Medulla oblongata (tissue), 1 donor: ENCODE results near the gene SFXN4.
A peak's percentile ranks its signal among the peaks of the same experiment; 100 is the strongest.

Experiments used
- DNase-seq: peaks from one replicate; pipeline ENCODE4 v3.0.0-alpha.2; 2015; ENCODE audit errors: extremely low spot score

SFXN4 gene, protein sequence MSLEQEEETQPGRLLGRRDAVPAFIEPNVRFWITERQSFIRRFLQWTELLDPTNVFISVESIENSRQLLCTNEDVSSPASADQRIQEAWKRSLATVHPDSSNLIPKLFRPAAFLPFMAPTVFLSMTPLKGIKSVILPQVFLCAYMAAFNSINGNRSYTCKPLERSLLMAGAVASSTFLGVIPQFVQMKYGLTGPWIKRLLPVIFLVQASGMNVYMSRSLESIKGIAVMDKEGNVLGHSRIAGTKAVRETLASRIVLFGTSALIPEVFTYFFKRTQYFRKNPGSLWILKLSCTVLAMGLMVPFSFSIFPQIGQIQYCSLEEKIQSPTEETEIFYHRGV

DNA sequence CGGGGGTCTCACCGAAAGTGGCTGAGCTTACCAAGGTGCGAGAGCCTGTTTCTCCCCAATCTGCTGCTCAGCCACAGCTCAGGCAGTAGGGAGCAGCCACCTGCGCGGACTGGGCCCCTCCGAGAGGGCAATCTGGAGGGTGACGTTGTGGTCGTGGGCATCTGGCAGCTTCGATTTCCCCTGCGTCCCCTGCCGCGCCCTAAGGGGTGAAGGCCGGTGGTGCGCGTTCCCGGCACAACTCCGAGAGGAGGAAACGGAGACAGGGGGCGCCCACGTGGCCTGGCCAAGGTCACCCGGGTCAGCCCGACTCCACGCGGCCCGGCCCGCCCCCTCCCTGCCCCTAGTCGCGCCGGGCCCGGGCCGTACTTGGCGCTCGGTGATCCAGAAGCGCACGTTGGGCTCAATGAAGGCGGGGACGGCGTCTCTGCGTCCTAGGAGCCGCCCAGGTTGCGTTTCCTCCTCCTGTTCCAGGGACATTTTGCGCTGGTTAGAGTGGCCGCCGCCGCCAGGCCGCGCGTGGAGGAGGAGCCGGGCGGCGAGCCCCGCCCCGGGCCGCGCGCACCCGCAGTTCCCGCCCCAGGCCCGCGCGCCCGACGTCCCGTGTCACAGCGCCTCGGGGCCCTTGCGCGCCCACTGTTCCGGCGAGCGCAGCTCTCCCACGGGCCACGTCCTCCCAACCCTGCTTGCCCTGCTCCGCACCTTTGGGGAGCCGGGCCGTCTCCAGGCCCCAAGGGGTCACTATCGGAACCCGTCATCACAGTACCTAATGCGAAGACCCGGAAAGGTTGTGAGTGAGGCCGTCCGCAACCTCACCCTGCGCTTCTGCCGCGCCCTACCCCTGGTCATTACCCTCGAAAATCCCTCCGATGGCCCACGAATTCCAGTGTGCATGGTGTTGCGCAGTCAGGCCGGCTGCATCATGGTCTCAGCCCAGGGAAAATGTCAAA is at the start of gene SFXN4:
Gene SFXN4, minus strand, starts transcription at position 544 of the 947 bp plus-strand sequence. Its CDS starts 67 bp downstream, at position 477.
- DNase-seq = peak; percentile 78

DNA sequence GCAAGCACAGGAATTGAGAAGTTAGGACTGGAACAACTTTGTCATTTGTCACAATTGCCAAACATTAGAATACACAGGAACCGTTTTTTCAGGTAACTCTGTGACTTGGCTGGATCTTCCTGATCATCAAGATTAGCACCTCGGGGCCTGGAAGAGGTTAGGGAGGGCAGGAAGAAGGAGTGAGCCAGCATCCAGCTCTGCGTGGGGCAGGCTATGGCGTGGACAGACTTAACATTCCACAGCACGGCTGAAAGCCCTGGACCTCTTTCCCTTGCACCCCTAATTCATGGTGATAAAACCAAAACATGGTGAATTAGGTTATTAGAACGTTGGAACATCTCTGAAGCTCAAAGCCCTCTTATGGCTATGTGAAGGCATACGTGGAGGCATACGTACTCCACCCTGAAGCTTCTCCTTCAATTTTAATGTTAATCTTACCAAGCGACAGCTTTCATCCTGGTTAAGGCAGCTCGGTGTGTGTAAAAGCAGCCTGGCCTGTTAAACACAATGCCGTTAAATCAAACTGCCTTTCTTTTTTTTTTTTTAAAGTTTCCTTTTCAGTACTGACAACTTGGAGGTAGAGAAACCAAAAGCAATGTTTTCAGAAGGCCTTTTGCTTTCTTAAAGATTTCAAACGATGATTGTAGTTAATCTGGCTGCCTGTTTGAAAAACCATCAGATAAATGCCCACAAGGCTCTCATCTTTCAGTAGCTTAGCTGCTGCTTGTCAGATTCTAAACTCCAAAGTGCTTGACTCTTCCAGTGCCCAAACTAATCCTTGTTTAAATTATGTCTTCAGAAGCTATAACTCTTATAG is 46.3 kb upstream of the SFXN4 start:
- no peak for DNase-seq

DNA sequence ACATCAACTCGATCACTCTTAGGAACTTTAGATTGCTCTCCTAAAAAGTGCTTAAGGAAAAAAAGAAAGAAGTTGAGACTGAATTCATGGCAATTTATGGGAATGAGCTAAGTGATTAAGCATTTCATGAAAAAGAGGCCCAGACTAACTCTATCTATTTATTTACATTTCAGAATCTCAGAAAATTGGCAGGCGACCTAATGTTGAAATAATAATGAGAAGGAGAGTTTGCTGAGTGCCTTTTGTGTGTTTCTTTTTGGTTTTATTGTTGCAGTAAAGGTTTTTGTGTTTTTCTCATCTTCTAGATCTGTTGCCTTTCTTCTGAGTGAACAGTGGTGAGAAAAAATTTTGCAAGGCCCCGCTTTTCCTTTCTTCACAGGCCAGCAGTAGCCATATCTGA is 45.7 kb upstream of the SFXN4 start:
- no peak for DNase-seq

DNA sequence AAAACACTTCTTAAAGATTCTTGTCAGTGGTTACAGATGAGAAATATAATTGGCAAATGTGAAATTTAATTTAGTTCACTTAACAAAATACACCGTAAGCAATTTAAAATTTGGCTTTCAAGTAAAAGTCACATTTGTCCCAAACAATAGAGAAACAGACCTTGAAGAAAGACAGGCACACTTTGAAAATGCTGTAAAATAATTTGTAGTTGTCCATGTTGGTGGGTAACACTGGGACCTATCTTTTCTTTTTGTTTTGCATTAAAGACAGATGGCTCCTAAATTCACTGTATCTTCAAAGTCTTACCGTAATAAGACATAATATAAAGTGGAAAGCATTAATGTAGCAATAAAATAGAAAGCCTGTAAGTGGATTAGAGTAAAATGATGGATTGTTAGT is 45.1 kb upstream of the SFXN4 start:
- no peak for DNase-seq

DNA sequence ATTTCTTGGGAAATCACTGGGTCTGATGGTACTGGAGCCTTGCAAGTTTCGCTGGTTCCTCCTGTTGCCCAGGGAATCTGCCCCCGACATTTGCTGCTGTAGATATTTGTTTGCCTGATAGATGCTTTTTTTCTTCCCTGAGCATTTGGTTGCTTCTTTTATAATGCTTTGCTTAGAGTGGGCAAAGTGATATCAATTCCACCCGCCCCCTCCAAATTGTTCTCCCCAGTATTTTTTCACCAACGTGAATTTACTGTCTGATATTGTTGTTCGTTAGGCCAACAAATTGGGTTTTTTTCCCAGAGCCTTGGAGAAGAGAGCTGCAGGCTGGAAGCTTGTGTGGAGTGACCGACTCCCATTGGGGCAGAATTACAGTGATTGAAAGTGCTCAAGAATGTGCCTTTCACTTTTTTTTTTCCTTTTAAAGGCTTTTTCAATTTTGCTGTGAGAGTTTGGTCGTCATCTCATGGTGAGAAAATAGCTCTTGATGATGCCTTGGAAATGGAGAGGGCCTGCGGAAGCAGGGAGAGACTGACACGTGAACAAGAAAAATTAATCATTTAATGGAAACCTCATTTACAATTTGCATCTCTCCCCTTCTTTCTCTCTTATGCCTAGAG is 44.3 kb upstream of the SFXN4 start:
- no peak for DNase-seq

DNA sequence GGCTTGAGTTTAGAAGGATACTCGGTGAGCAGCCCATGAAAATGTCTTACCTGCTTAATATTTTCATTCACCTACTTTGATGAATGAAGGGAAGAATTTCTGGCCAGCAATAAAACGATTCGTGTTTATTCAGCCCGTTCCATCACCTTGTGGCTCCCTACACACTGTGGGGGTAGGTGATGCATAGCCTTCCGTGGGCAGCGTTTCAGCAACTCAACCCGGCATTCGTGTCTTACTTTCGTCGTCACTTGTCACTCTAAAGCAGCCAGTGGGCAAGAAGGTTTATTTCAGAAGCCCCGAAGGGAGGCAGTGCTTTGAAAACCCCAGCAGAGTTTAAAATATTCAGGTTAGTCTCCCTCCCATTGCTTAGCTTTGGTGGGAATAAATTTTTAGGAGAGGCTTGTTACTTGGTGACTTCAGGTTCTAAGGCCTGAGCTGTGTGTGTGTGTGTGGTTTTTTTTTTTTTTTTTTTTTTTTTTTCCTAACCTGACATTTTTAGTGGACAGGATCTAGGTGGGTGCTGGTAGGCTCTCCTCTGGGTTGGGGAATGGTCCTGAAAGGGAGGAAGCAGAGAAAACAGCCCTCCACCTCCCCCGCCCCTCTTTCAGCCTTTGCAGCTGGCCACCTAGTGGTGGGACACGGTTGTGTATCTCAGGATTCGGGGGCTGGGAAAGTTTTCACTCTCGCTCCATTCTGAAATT is 43.7 kb upstream of the SFXN4 start:
- peak; percentile 79 for DNase-seq

DNA sequence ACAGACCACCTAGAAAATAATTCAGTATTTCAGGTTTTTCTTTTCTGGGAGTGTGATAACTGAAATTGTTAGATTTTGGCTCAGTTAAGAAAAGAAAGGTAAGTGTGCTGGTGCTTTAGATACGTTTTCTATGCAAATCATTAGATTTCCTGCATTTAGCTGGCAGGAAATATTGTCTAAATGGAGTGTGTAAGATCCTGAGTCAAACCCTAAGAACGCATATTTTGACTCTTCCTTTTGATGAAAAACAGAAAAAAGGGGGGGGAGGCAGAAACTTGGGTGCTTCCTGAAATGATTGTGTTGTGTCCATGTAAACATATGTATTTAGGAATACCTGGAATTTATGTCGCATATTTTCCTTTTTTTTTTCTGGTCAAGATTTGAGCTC is 43.0 kb upstream of the SFXN4 start:
- peak; percentile 16 for DNase-seq

DNA sequence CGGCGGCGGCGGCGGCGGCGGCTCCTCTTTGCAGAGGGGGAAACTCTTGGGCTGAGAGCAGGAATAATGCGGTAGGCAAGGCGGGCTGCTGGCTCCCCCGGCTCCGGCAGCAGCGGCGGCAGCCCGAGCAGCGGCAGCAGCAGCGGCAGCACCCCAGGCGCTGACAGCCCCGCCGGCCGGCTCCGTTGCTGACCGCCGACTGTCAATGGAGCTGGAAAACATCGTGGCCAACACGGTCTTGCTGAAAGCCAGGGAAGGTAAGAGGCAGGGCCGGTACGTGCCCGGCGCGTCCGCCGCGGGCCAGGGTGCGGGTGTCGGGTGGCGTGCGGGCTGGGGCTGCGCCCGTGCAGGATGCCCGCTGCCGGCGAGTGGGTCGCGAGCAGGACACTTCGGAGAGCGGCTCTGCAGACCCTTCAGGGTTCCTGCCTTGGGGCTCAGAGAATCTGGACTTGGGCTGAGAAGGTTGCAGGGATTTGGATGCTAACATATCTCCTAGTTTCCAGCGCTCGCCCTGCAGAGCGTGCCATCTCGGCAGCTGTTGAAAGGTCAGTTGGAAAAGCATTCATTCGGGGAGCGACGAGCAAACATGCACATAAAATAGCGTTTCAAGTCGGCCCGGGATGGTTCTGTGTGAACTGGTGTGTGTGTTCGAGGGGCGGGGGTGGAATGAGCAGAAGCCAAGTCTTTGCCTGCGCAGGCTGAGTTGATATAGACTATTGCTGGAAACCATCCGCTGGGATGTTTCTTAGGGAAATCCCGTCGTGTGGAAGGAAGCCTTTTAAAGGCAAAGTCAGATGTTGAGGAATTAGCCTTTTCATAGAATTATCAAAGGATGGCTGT is 42.4 kb upstream of the SFXN4 start:
- peak; percentile 64 for DNase-seq

DNA sequence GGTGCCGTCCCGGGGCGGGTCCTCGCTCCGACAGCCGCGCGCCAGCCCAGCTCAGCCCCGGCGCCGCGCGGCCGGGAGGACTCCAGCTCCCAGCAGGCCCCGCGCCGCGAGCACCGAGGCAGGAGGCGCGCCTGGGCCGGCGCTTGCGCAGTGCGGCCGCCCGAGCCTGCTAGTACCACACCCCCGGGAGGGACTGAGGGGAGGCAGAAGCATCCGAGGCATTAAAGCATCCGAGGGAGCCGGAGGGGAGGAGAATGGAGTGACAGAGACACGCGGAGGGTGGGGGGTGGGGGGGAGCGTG is 41.8 kb upstream of the SFXN4 start, which contains the start of gene GRK5:
Gene GRK5, plus strand, starts transcription at position 206 of the 301 bp plus-strand sequence. CDS start 347 bp downstream, outside the sequence.
- DNase-seq = peak; percentile 98

DNA sequence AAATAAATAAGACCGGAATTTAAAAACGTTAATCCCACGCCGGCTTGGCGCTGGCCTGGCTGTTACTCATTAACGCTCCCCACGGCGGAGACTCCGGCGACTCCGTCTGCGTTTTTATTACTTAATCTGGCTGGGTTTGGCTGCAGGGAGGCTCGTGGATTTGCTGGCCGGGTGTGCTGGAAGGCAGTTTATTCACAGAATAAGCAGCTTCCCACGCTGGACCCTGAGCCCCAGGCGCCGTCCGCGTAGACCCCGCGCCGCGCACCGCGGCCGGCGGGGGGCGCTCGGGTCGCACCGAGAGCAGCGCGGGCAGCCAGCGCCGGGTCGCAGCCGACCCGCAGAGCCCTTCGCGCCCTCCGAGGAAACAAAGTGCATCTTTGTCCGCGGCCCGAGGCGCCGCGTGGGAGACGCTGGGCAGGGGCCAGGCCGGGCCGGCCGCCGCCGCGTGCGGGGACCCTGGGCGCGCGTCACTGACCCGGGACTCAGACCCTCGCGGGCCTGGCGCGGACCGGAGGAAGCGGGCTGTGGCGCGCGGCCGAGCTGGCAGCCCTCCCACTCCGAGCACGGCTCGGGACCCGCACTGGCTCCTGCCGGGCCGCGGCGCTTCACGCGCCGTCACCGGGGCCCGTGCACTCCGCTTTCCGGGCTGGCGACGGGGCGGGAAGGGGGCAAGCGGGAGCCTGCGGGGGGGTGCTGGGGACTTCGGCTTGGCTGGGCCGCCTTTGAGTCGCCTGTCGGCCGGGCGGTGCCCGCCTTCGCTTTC is 41.3 kb upstream of the SFXN4 start:
- peak; percentile 73 for DNase-seq

DNA sequence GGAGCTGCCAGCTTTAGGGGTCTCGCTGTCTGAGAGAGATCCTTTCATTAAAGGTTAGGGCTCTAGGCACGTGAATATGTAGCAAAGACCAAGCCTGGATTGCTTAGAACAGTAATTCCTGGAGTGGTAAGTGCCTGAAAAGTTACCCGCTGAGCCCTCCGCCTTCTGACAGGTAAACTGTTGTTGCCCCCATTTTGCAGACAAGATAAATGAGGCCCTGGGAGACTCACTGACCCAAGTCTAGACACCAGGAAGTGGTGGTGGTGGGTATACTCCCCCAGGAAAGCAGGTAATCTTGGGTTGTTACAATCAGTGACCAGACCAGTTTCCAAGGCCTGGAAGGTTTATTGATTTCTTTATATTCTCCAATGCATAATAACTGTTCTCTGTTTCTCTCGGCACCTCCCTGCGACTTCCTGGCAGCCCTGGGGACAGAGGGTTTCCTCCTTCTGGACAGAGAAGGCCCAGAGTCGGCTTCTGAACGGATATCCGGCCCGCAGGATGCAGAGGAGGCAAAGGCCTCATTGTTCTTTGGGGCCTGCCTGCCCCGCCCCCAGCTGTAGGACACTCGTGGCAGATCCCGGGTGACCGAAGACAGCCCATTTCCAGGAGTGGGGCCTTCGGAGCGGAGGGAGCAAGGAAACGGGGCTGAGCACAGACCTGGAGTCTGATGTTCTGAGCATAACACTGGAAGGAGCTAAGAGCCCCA is 40.5 kb upstream of the SFXN4 start:
- DNase-seq = peak; percentile 38

DNA sequence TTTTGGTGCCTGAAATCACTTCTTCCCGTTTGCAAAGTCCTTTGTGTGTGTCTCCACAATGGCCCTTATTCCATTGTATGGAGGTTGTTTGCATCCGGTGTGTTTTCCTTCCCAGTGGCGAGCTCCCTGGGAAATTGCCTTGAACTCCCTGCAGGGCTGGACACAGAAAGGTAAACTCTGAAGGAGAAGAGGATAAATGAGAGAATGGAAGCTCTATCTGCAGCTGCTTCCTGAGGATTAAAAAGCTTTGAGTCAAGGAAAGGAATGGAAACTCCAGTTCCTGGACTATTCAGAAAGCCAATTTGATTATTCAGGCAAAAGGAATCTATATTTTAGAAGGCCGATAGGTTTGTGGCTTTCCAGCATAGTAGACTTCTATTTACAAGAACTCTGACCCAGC is 37.5 kb upstream of the SFXN4 start:
- DNase-seq = no peak

DNA sequence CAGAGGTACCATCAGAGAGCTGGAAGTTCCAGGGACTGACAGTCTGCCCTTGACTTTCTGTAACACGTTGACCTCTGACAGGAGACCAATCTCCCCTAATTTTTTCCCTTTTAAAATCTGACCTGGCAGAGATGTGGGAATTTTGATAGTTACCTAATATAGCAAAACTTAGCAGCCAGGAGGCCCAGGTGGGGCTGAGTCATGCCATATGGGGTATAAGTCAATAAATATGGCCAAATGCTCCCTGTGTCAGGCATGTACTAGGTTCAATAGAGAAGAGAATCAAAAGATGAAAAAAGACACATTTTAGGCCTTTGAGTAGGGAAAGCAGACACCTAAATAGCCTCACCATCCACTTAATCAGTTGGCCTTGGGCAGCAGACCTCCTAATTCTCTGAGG is 35.7 kb upstream of the SFXN4 start:
- no peak for DNase-seq

DNA sequence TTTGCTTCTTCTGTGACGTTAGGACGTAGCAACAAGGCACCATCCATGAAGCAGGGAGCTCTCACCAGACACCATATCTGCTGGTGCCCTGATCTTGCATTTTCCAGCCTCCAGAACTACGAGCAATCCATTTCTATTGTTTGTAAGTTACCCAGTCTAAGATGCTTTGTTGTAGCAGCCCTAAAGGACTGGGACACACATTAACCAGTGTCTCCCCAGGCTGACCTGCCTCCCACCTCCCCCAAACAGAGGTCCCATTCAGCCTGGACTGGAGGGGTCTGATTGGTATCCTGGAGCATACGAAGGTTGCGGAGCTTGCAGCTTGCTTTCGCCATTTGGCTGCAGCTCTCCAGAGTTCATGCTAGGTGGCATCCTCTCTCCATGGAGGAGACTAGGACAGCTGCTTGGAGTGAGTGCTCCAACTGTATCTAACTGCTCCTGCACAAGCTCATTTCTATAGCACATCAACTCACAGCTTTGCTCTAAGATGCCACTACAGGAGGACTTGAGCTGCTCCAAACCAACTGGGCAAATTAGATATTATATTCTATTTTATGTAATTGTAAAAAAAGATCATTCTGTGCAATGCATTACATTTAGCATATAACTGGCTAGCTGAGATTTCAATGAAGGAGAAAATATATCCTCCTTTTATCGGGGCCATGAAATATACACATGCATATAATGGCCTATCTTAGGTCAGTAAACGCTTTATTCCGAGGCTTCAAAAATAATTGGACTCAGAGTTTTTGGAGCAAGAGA is 33.9 kb upstream of the SFXN4 start:
- DNase-seq = peak; percentile 90

DNA sequence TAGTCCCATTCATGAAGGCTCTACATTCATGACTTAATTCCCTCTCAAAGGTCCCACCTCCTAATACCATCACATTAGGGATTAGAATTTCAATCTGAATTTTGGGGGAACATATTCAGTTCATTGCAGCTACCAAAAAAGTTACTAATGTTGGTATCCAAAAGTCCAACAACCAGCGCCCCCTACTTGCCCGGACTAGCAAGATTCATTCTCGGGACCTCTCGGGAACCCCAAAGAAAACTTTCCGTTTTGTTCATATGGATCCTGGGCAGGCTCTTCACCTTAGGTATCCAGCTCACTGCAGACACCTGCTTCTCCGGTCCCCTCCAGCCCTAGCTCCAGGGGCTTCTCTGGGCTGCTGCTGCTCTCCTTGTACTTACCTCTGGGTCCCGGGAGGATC is 32.9 kb upstream of the SFXN4 start:
- DNase-seq = no peak

DNA sequence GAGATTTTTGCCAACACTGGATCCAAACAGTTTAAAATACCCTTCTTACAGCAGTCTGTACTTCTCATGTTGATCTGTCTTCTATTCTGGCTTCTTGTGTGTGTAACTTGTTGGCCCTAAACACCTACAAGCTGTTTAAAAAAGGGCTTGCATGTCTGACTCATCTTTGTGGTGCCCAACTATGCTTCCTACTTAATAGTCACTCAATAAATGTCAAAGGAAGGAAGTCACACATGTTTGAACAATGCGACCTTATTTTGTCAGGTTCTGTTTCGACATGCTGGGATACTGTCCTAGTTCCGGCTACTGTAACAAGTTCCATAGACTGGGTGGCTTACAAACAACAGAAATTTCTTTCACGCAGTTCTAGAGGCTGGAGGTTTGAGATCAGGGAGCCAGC is 32.4 kb upstream of the SFXN4 start:
- DNase-seq = no peak

DNA sequence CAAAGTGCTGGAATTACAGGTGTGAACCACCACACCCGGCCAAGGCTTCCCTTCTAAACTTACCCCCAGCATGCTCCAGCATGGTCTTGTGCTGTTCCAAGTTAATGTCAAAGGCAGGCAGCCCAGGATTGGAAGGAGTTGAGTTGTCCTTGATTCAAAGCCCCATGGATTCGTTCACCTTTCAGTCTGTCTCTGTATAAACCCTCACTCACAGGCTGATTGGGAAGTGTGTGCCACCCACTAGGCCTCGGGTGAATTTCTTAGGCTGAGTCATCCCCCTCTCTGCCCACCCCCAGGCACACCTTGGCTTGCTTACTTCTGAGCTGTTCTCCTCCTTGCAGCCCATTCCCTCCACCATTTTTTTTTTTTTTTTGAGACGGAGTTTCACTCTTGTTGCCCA is 26.4 kb upstream of the SFXN4 start:
- DNase-seq = no peak
